K562 (cell line): ENCODE data around the gene DDAH2. TPM values are rescaled to one million over a fixed set of nuclear protein-coding genes. Genes with fewer than 3 reads are reported as not detected.

Experiments
- ATAC-seq: fragments of 200-7000 bp; cut with Tn5 transposase; 3 replicates; pipeline ENCODE4 v1.9.1; 2020; ENCODE audit warnings: moderate library complexity
- BruUV-seq: library from RNA; stranded (reverse); fragments of 400-500 nt; replicated peaks from 2 replicates; lab custom pipeline; 2021; lab: Mats Ljungman, UMichigan
- CTCF ChIA-PET: fragments of 300-600 bp; formaldehyde crosslinking; extraction: SDS; loops from one replicate; lab custom pipeline; 2021; ENCODE audit warnings: low intra/inter-chr PET ratio; lab: Yijun Ruan, JAX
- POLR2A ChIA-PET: fragments of 300-600, 350-650 bp; sonication (Branson Sonifier 250); formaldehyde crosslinking; extraction: SDS; loops from one replicate; lab custom pipeline; 2021; ENCODE audit warnings: antibody characterized with exemption, inconsistent platforms; lab: Yijun Ruan, JAX
- DNase-seq, 4 experiments: peaks; one replicate each; pipeline versions ENCODE4 v3.0.0 to v3.0.0-alpha.2; 2011 to 2018; ENCODE audit warnings: low spot score in 3 of 4, mixed read lengths in 3 of 4; ENCODE audit errors: extremely low read depth in 1 of 4
- FAIRE-seq: peaks from 2 replicates; lab custom pipeline; 2011; peaks lifted over from hg19 to GRCh38; lab: Jason Lieb, UNC
- H2AFZ ChIP-seq: 2 replicates; pipeline ENCODE4 v1.6.0; 2011; ENCODE audit warnings: low read depth, low read length, control low read depth, inconsistent platforms
- H3K27ac ChIP-seq: fragments of 200-600 bp; 3 replicates; pipeline ENCODE4 v1.8.0; 2011; ENCODE audit warnings: low read depth, mild to moderate bottlenecking, control low read depth, inconsistent platforms, low read length, moderate library complexity, mixed read lengths; ENCODE audit errors: extremely low read depth
- H3K27me3 ChIP-seq, 2 experiments: fragments of 300-600 bp in 1 of 2; 2 replicates in 1 of 2; 3 replicates in 1 of 2; pipeline versions ENCODE4 v1.6.0 to v1.8.0; 2011; ENCODE audit warnings: inconsistent platforms in 2 of 2, low read length in 2 of 2, mild to moderate bottlenecking in 1 of 2, mixed read lengths in 1 of 2, moderate library complexity in 1 of 2; ENCODE audit not compliant: control insufficient read depth in 2 of 2, insufficient read depth in 2 of 2
- H3K36me3 ChIP-seq: fragments of 300-600 bp; 3 replicates; pipeline ENCODE4 v1.8.0; 2011; ENCODE audit warnings: mild to moderate bottlenecking, low read length, inconsistent platforms; ENCODE audit not compliant: control insufficient read depth, insufficient read depth
- H3K4me1 ChIP-seq, 2 experiments: fragments of 200-600 bp in 1 of 2; replicated peaks in 1 of 2; 2 replicates in 1 of 2; 3 replicates in 1 of 2; pipeline versions ENCODE4 v1.5.1 to v1.8.0; 2011; ENCODE audit warnings: inconsistent platforms in 2 of 2, low read length in 2 of 2, mild to moderate bottlenecking in 1 of 2, mixed read lengths in 1 of 2, moderate library complexity in 1 of 2; ENCODE audit not compliant: control insufficient read depth in 2 of 2, insufficient read depth in 2 of 2
- H3K4me2 ChIP-seq: 2 replicates; pipeline ENCODE4 v1.6.1; 2011; ENCODE audit warnings: low read length, control low read depth, inconsistent platforms, mixed read lengths; ENCODE audit not compliant: insufficient read depth
- H3K4me3 ChIP-seq: fragments of 200-600 bp; sonication (generic), shearing (Covaris generic); 2 replicates; pipeline ENCODE4 v1.5.1; 2016; ENCODE audit warnings: control low read depth, inconsistent platforms
- H3K79me2 ChIP-seq: fragments of 200-600 bp; 3 replicates; pipeline ENCODE4 v1.8.0; 2011; ENCODE audit warnings: low read length, inconsistent platforms; ENCODE audit not compliant: control insufficient read depth, insufficient read depth
- H3K9ac ChIP-seq, 2 experiments: 2 replicates each; pipeline versions ENCODE4 v1.6.0 to v1.6.1; 2011; ENCODE audit warnings: low read depth in 2 of 2, low read length in 2 of 2, control low read depth in 1 of 2, inconsistent platforms in 1 of 2, mild to moderate bottlenecking in 1 of 2, mixed read lengths in 1 of 2; ENCODE audit not compliant: insufficient read depth in 1 of 2
- H3K9me1 ChIP-seq: one replicate; pipeline ENCODE4 v1.6.0; 2011; ENCODE audit warnings: inconsistent platforms, mild to moderate bottlenecking, low read length, moderate library complexity; ENCODE audit not compliant: control insufficient read depth, insufficient read depth
- H3K9me3 ChIP-seq: replicated peaks from 2 replicates; pipeline ENCODE4 v1.5.1; 2011; ENCODE audit warnings: low read depth, low read length, inconsistent platforms; ENCODE audit not compliant: control insufficient read depth, insufficient read depth
- H4K20me1 ChIP-seq: replicated peaks from 2 replicates; pipeline ENCODE4 v1.6.1; 2011; ENCODE audit warnings: low read length, inconsistent platforms, mixed read lengths; ENCODE audit not compliant: control insufficient read depth, insufficient read depth
- BCOR ChIP-seq: fragments of 450-650 bp; IDR thresholded peaks from 2 replicates; pipeline ENCODE4 v1.6.1; 2016
- FOXJ2 ChIP-seq: fragments of 200-800 bp; sonication (Bioruptor generic); IDR thresholded peaks from 2 replicates; pipeline ENCODE4 v1.6.1; 2016; ENCODE audit warnings: missing genetic modification characterization, missing compliant biosample characterization
- GABPB1 ChIP-seq: sonication (generic); formaldehyde crosslinking; IDR thresholded peaks from 2 replicates; pipeline ENCODE4 v1.8.0; 2022; ENCODE audit warnings: mild to moderate bottlenecking, missing genetic modification reagents
- IFI16 ChIP-seq: fragments of 250-450 bp; sonication (Bioruptor Pico); IDR thresholded peaks from 2 replicates; pipeline ENCODE4 v2.1.2; 2022; ENCODE audit warnings: mild to moderate bottlenecking, inconsistent platforms
- NFIC ChIP-seq: fragments of 450-650 bp; IDR thresholded peaks from 2 replicates; pipeline ENCODE4 v1.6.1; 2017; ENCODE audit warnings: mild to moderate bottlenecking, inconsistent platforms
- NFXL1 ChIP-seq: fragments of 450-650 bp; formaldehyde crosslinking; IDR thresholded peaks from 2 replicates; pipeline ENCODE4 v1.4.0; 2021; ENCODE audit warnings: mild to moderate bottlenecking
- NR3C1 ChIP-seq: sonication (generic); formaldehyde crosslinking; IDR thresholded peaks from 2 replicates; pipeline ENCODE4 v1.8.1; 2022; ENCODE audit warnings: missing genetic modification reagents
- PREB ChIP-seq: sonication (generic); formaldehyde crosslinking; IDR thresholded peaks from 2 replicates; pipeline ENCODE4 v1.8.1; 2023; ENCODE audit warnings: mild to moderate bottlenecking, missing genetic modification reagents
- RBM25 ChIP-seq: fragments of 200-400 bp; formaldehyde crosslinking; IDR thresholded peaks from 2 replicates; pipeline ENCODE4 v1.6.1; 2018; ENCODE audit warnings: low read length, low read depth, moderate library complexity; ENCODE audit not compliant: severe bottlenecking
- RFX7 ChIP-seq: fragments of 250-450 bp; sonication (Bioruptor Pico); IDR thresholded peaks from 2 replicates; pipeline ENCODE4 v1.5.1; 2021; ENCODE audit warnings: mild to moderate bottlenecking
- ZBTB49 ChIP-seq: sonication (generic); formaldehyde crosslinking; IDR thresholded peaks from 2 replicates; pipeline ENCODE4 v1.8.0; 2022; ENCODE audit warnings: missing genetic modification reagents, mild to moderate bottlenecking, borderline replicate concordance
- ZNF639 ChIP-seq, 2 experiments: fragments of 200-800 bp in 1 of 2; sonication (Bioruptor generic) in 1 of 2; sonication (generic) in 1 of 2; formaldehyde crosslinking in 1 of 2; IDR thresholded peaks in 1 of 2; conservative IDR thresholded peaks in 1 of 2; 2 replicates each; pipeline versions ENCODE4 v1.5.0 to v1.6.1; 2016 to 2020; ENCODE audit warnings: missing compliant biosample characterization in 1 of 2, missing genetic modification characterization in 1 of 2, missing genetic modification reagents in 1 of 2
- WGBS: fragments of 100-300 bp; shearing (Covaris generic); methylation state at CpG from one replicate; pipeline ENCODE4 v1.1.6; 2016; ENCODE audit warnings: low coverage, mixed read lengths; ENCODE audit not compliant: insufficient coverage; ENCODE audit errors: missing lambda C conversion rate; 5-methylcytosine and 5-hydroxymethylcytosine counted together
- in situ Hi-C: fragments of 300-500 bp; cut with MboI; formaldehyde crosslinking; loops from 4 replicates; pipeline ENCODE4 v1.15.0; 2018; ENCODE audit warnings: inconsistent platforms, mixed read lengths
- intact Hi-C: fragments of 100-400 bp; cut with micrococcal nuclease; formaldehyde crosslinking; loops from 2 replicates; pipeline ENCODE4 v1.14.2; 2022
- polyA plus RNA-seq, 8 experiments: library from polyadenylated mRNA; depleted of rRNA in 4 of 8; stranded (reverse) in 5 of 8; unstranded in 3 of 8; fragments of >200 nt; fragmentation: Nextera tagmentation in 2 of 8; fragmentation: Illumina TruSeq in 1 of 8; extraction: Ambion mirVana in 2 of 8; extraction: Trizol in 1 of 8; gene quantifications; 2 replicates each; pipeline versions ENCODE4 v1.2.1 to v1.2.3, GENCODE V29; 2011 to 2014; ENCODE audit warnings: inconsistent platforms in 1 of 8, missing spikeins in 1 of 8
- total RNA-seq, 7 experiments: library from RNA; depleted of rRNA in 6 of 7; stranded (reverse); fragments of >200 nt in 6 of 7; fragmentation: Illumina TruSeq in 2 of 7; extraction: Trizol in 2 of 7; gene quantifications; 2 replicates each; pipeline versions ENCODE4 v1.2.1 to v1.2.3, GENCODE V29; 2011 to 2021; ENCODE audit warnings: low replicate concordance in 1 of 7
- TF ChIP-seq, protein P1 (sequence below): sonication (generic); formaldehyde crosslinking; IDR thresholded peaks from 2 replicates; pipeline ENCODE4 v1.9.0; 2022; ENCODE audit warnings: mild to moderate bottlenecking, missing genetic modification reagents

Gene DDAH2
- total and polyA plus RNA-seq, 9 of the 15 experiments (the other 6 are each of a cell fraction or from before 2014, with no cell fraction given): 1.8 to 45.4 (median 21.4) TPM

DNA sequence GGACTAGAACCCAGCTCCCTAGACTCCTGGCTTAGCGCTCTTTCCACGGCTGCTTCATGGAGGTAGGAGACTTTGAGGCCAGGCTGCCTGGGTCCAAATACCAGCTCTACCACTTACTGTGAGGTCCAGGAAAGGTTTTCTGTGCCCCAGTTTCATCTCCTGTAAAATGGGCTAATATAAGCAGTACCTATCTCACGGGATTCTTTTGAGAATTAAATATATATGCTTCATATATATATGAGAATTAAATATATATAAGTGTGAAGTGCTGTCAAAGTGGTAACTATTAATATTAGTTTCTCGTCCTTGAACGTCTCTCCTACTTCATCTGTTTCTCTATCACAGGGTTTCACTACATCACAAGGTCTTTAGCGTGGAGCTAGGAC is 38.0 kb downstream of the DDAH2 start:
- Histone ChIP-seq H3K9ac (peak overlapping the region; percentile 68 to 86; a peak in 3 of 4 replicates), H3K4me3 (peak overlapping the region; percentile 13; the same call in 1 of the 2 replicates), H3K9me3 (no peaks in the 10 kb centered on the region), H2AFZ (0 out of 2 replicates have a peak overlapping the region, but pooled peaks have one; percentile 14), H4K20me1 (no peaks in the 10 kb centered on the region), H3K27ac (peak overlapping the region; percentile 88), H3K4me1 (peaks cover 63 to 65% of the 10 kb centered on the region in 2 experiments), H3K79me2 (no peaks in the 10 kb centered on the region; the same call in 2 of the 3 replicates), H3K9me1 (no peaks in the 10 kb centered on the region), H3K36me3 (peaks cover 91% of the 10 kb centered on the region), H3K27me3 (no peaks in the 10 kb centered on the region), H3K4me2 (peak overlapping the region; percentile 82)
- 31% methylated on average over 6 of the region's 6 CpGs for WGBS
- BruUV-seq: no TSS peak
- in situ Hi-C loops: no loop called here
- intact Hi-C loops: loop anchor here (2.0 kb wide), 2 partner anchors 44 to 140 kb away; no protein-coding TSS in a partner anchor
- DNase-seq (no peak), ATAC-seq (no peak), FAIRE-seq (no peak)
- CTCF ChIA-PET: no interaction called here
- POLR2A ChIA-PET: interaction anchor here (0.6 to 7.1 kb wide), 44 partner anchors 12 to 498 kb away, joined by 3 to 158 read pairs (median 6); partner anchors contain the start of genes ABHD16A, APOM, BAG6 and C6orf47
- no peak for TF ChIP-seq RFX7
- 0 out of 2 replicates have a peak, but pooled peaks have one; percentile 17 for TF ChIP-seq PREB (CRISPR knock-in tag)
- 0 out of 2 replicates have a peak, but pooled peaks have one; percentile 71 for TF ChIP-seq ZBTB49 (CRISPR knock-in tag)
- no peak for TF ChIP-seq IFI16 (CRISPR knock-in tag)
- TF ChIP-seq NFXL1 (CRISPR knock-in tag): no peak
- peak; percentile 50; the same call in 1 of the 2 replicates for TF ChIP-seq GABPB1
- 0 out of 4 replicates have a peak, but pooled peaks of 1 of the 2 experiments have one; percentile 0 for TF ChIP-seq ZNF639 (CRISPR knock-in tag; conservative IDR thresholded peaks at IDR 0.05 in 1 of 2, IDR thresholded peaks at IDR 0.05 in 1 of 2)
- TF ChIP-seq NFIC: no peak
- peak; percentile 83 for TF ChIP-seq RBM25
- 0 out of 2 replicates have a peak, but pooled peaks have one; percentile 59 for TF ChIP-seq FOXJ2 (tag)
- peak; percentile 48 for TF ChIP-seq BCOR
- TF ChIP-seq, protein P1, sequence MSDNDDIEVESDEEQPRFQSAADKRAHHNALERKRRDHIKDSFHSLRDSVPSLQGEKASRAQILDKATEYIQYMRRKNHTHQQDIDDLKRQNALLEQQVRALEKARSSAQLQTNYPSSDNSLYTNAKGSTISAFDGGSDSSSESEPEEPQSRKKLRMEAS (CRISPR knock-in tag): no peak
- no peak for TF ChIP-seq NR3C1 (CRISPR knock-in tag)
